ENCODE data around the gene ZNF629.

Gene ZNF629

GRCh38 chr16:30805056-30805369 is 18.0 kb upstream of the ZNF629 start:
- in situ Hi-C loops (cut with MboI; ENCODE audit: low sequenced_read_pairs, unreplicated experiment) = no loop called here
- TF ChIP-seq CTCF (IDR thresholded peaks at IDR 0.05; ENCODE audit: borderline replicate concordance, control extremely low read depth, extremely low read depth, insufficient read depth, missing control alignments) = no peak
- no peak for DNase-seq (ENCODE audit: low spot score)

- no peak for DNase-seq (ENCODE audit: low spot score)
- no peak for TF ChIP-seq CTCF (IDR thresholded peaks at IDR 0.05; ENCODE audit: borderline replicate concordance, control extremely low read depth, extremely low read depth, insufficient read depth, missing control alignments)
- in situ Hi-C loops (cut with MboI; ENCODE audit: low sequenced_read_pairs, unreplicated experiment) = no loop called here
These were observed 15.9 kb upstream of the ZNF629 start for GRCh38 chr16:30802936-30803335.

GRCh38 chr16:30797670-30798309 is 10.8 kb upstream of the ZNF629 start:
- in situ Hi-C loops (cut with MboI; ENCODE audit: low sequenced_read_pairs, unreplicated experiment) = no loop called here
- TF ChIP-seq CTCF (IDR thresholded peaks at IDR 0.05; ENCODE audit: borderline replicate concordance, control extremely low read depth, extremely low read depth, insufficient read depth, missing control alignments) = no peak
- no peak for DNase-seq (ENCODE audit: low spot score)

GRCh38 chr16:30794634-30795033 is 7.6 kb upstream of the ZNF629 start:
- no peak for TF ChIP-seq CTCF (IDR thresholded peaks at IDR 0.05; ENCODE audit: borderline replicate concordance, control extremely low read depth, extremely low read depth, insufficient read depth, missing control alignments)
- DNase-seq (ENCODE audit: low spot score) = no peak
- in situ Hi-C loops (cut with MboI; ENCODE audit: low sequenced_read_pairs, unreplicated experiment) = no loop called here

GRCh38 chr16:30793508-30794069 is 6.6 kb upstream of the ZNF629 start:
- no peak for DNase-seq (ENCODE audit: low spot score)
- in situ Hi-C loops (cut with MboI; ENCODE audit: low sequenced_read_pairs, unreplicated experiment) = no loop called here
- TF ChIP-seq CTCF (IDR thresholded peaks at IDR 0.05; ENCODE audit: borderline replicate concordance, control extremely low read depth, extremely low read depth, insufficient read depth, missing control alignments) = no peak

GRCh38 chr16:30787613-30788378 is 791 bp upstream of the ZNF629 start:
- TF ChIP-seq CTCF (IDR thresholded peaks at IDR 0.05; ENCODE audit: borderline replicate concordance, control extremely low read depth, extremely low read depth, insufficient read depth, missing control alignments) = no peak
- DNase-seq (ENCODE audit: low spot score) = no peak
- in situ Hi-C loops (cut with MboI; ENCODE audit: low sequenced_read_pairs, unreplicated experiment) = no loop called here
